ENCODE measurements around the gene DAPP1. TPM values are rescaled to one million over a fixed set of nuclear protein-coding genes. Genes with fewer than 3 reads are reported as not detected.
A peak's percentile ranks its signal among the peaks of the same experiment; 100 is the strongest.

DAPP1 gene
- total and polyA plus RNA-seq, 2 donors from 2014 or later: 0.34 to 10.1 TPM

DNA sequence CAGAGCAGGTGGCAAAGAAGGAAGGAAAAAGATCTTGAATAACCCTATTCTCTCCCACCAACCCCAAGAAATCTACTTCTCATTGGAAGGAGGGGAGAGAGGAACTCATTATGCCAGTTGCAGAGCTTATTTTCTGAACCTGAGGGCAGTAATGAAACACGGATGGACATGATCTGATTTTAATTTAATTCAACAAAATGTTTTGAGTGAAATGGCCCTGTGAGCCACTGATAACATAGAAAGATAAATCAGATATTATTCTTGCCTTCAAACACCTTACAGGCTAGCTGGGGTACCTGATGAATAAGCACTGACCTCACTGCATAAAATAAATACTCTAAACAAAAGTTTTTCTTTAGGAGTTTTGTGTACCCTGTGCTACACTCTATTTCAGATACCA, 30.3 kb downstream of the DAPP1 start:
- H3K9ac ChIP-seq (ENCODE audit: low read length in 3 of 3): no peak overlapping the region
- DNase-seq: no peak
- H3K4me3 ChIP-seq (ENCODE audit: low read length in 3 of 3): no peak overlapping the region
- FAIRE-seq: no peak
- peak overlapping the region in 1 of 2 donors; percentile 20 for H3K27ac ChIP-seq (ENCODE audit: low read depth in 2 of 2, low read length in 2 of 2)
- TF ChIP-seq, protein P1, sequence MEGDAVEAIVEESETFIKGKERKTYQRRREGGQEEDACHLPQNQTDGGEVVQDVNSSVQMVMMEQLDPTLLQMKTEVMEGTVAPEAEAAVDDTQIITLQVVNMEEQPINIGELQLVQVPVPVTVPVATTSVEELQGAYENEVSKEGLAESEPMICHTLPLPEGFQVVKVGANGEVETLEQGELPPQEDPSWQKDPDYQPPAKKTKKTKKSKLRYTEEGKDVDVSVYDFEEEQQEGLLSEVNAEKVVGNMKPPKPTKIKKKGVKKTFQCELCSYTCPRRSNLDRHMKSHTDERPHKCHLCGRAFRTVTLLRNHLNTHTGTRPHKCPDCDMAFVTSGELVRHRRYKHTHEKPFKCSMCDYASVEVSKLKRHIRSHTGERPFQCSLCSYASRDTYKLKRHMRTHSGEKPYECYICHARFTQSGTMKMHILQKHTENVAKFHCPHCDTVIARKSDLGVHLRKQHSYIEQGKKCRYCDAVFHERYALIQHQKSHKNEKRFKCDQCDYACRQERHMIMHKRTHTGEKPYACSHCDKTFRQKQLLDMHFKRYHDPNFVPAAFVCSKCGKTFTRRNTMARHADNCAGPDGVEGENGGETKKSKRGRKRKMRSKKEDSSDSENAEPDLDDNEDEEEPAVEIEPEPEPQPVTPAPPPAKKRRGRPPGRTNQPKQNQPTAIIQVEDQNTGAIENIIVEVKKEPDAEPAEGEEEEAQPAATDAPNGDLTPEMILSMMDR (IDR thresholded peaks at IDR 0.05; ENCODE audit: borderline replicate concordance, extremely low read depth, insufficient read depth): no peak
- H3K36me3 ChIP-seq (ENCODE audit: control insufficient read depth in 2 of 3, insufficient read depth in 3 of 3, low read length in 3 of 3): no peaks in the 10 kb centered on the region
- no peaks in the 10 kb centered on the region for H3K9me3 ChIP-seq (ENCODE audit: control insufficient read depth in 2 of 3, insufficient read depth in 1 of 3, low read length in 3 of 3)
- H3K27me3 ChIP-seq (ENCODE audit: control insufficient read depth, insufficient read depth, low read length): no peaks in the 10 kb centered on the region
- intact Hi-C loops (cut with DNase I): no loop called here
- H3K4me1 ChIP-seq (ENCODE audit: control insufficient read depth in 2 of 3, insufficient read depth in 2 of 3, low read depth in 1 of 3, low read length in 3 of 3): peaks cover 0 to 5% (median 0%) of the 10 kb centered on the region in 3 donors

DNA sequence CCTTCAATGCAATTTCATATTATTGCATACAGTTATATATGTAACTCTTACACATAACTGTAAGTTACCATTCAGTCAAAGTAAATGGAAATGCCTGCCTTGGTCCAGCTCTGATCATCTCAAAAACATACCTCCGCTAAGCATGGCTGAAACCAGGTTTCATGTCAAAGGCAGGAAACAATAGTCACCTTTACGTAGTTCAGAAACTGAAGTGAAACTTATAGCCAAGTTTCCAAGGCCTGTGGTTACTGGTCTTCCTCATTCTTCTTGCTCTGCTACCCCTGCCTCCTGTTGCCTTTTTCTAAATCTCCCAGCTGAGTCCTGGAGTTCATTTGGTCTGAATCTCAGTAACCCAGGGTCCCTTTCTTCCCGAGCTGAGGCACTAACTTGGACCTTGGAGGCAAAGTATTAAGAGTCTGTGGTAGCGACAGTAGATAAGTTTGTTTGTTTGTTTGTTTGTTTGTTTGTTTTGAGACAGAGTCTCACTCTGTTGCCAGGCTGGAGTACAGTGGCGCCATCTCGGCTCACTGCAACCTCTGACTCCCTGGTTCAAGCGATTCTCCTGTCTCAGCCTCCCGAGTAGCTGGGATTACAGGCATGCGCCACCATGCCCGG, 30.8 kb downstream of the DAPP1 start:
- Histone ChIP-seq H3K9me3 (ENCODE audit: control insufficient read depth in 2 of 3, insufficient read depth in 1 of 3, low read length in 3 of 3) (no peaks in the 10 kb centered on the region), H3K27ac (ENCODE audit: low read depth in 2 of 2, low read length in 2 of 2) (peak overlapping the region in 1 of 2 donors; percentile 20), H3K4me1 (ENCODE audit: control insufficient read depth in 2 of 3, insufficient read depth in 2 of 3, low read depth in 1 of 3, low read length in 3 of 3) (peaks cover 0 to 5% (median 0%) of the 10 kb centered on the region in 3 donors), H3K36me3 (ENCODE audit: control insufficient read depth in 2 of 3, insufficient read depth in 3 of 3, low read length in 3 of 3) (no peaks in the 10 kb centered on the region), H3K4me3 (ENCODE audit: low read length in 3 of 3) (no peak overlapping the region), H3K9ac (ENCODE audit: low read length in 3 of 3) (no peak overlapping the region), H3K27me3 (ENCODE audit: control insufficient read depth, insufficient read depth, low read length) (no peaks in the 10 kb centered on the region)
- intact Hi-C loops (cut with DNase I): no loop called here
- TF ChIP-seq, protein P1 (IDR thresholded peaks at IDR 0.05; ENCODE audit: borderline replicate concordance, extremely low read depth, insufficient read depth): no peak
- FAIRE-seq: no peak
- no peak for DNase-seq

DNA sequence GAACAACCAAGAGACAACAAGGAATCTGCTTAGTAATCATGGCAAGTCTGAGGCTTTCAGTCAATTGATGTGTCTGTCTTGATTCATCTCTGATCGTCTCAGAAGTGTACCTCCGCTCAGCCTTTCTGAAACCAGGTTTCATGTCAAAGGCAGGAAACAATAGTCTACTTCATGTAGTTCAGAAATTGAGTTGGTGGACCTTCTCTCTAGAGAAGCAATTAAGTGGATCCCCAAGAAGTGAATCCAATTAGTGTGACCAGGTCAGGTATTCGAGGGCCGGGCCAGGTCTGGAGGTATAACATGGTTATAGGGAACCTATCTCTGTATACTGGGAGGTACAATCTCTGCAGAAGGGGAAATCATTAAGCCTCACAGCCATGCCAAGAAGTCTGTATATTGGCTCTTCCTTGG, 32.0 kb downstream of the DAPP1 start:
- H3K9me3 ChIP-seq (ENCODE audit: control insufficient read depth in 2 of 3, insufficient read depth in 1 of 3, low read length in 3 of 3): no peaks in the 10 kb centered on the region
- peaks cover 0 to 5% (median 0%) of the 10 kb centered on the region in 3 donors for H3K4me1 ChIP-seq (ENCODE audit: control insufficient read depth in 2 of 3, insufficient read depth in 2 of 3, low read depth in 1 of 3, low read length in 3 of 3)
- H3K9ac ChIP-seq (ENCODE audit: low read length in 3 of 3): no peak overlapping the region
- no peak for DNase-seq
- no peak overlapping the region for H3K4me3 ChIP-seq (ENCODE audit: low read length in 3 of 3)
- FAIRE-seq: no peak
- no peaks in the 10 kb centered on the region for H3K36me3 ChIP-seq (ENCODE audit: control insufficient read depth in 2 of 3, insufficient read depth in 3 of 3, low read length in 3 of 3)
- no peaks in the 10 kb centered on the region for H3K27me3 ChIP-seq (ENCODE audit: control insufficient read depth, insufficient read depth, low read length)
- intact Hi-C loops (cut with DNase I): no loop called here
- TF ChIP-seq, protein P1 (IDR thresholded peaks at IDR 0.05; ENCODE audit: borderline replicate concordance, extremely low read depth, insufficient read depth): no peak
- H3K27ac ChIP-seq (ENCODE audit: low read depth in 2 of 2, low read length in 2 of 2): no peak overlapping the region
